CD4-positive, alpha-beta T cell treated with Interleukin-6 at 100 ng/mL for 8 hours (primary cell): ENCODE results near the gene CBX2.
"Not testable (repeated sequence)": the region's sequence is repeated elsewhere in the genome, so short reads cannot be mapped to it uniquely, and the experiment has no call there.

Experiments
- DNase-seq: peaks from one replicate; pipeline ENCODE4 v3.0.0-alpha.2; 2020; ENCODE audit warnings: mixed read lengths, low spot score

Gene CBX2

DNA sequence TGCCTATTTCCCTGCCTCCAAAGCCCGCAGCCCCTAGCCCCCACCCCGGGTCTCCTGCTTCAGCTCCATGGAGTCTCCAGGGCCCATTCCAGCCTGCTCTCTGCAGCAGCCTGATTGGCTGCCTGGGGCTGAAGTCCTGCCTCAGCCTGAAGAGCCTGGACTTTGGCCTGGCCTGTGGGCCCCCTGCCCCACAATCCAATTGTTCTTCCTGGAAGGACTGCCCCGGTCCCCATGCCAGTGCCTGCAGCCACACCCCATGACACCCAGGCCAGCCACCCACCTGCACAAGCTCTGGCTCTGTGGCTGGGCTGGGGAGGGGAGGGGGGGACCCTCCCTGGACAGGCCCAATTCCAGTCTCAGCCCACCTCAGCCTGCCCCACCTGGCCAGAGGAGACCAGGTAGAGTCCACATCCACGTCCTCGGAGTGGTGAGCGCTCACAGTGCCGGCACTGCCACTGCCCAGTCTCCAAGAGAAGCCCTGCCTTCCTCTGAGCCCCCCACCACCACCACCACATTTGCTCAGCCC is 34.9 kb upstream of the CBX2 start:
- no peak for DNase-seq

DNA sequence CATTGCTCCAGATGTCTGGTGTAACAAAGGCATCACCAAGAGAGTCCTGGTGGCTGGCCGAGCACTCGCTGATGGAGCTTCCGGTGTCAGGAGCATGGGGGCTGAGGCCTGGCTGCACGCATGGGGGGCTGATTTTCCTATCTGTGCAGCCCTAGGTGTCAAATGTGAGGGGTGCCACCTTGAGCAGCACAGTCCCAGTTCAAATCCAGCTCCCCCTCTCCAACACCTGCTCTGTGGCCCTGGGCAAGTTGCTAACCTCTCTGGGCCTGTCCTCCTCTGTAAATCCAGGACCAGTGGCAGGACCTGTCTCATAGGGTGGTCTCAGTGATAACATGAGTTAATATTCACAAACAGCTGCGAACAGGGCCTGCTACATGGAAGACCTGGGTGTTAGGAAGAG is 34.3 kb upstream of the CBX2 start:
- DNase-seq = no peak

DNA sequence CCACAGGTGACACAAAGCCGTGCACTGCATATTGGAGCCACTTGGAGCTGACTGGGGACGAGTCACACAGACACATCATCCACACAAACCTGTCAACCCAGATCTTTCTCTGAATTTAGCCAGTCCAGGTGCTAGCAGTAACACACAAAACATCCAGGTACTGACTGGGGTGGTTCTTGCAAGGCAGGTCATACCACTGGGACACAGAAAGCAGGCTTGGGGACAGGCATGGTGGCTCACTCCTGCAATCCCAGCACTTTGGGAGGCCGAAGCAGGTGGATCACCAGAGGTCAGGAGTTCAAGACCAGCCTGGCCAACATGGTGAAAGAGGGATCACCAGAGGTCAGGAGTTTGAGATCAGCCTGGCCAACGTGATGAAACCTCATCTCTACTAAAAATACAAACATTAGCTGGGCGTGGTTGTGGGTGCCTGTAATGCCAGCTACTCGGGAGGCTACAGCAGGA is 32.3 kb upstream of the CBX2 start:
- no peak for DNase-seq

DNA sequence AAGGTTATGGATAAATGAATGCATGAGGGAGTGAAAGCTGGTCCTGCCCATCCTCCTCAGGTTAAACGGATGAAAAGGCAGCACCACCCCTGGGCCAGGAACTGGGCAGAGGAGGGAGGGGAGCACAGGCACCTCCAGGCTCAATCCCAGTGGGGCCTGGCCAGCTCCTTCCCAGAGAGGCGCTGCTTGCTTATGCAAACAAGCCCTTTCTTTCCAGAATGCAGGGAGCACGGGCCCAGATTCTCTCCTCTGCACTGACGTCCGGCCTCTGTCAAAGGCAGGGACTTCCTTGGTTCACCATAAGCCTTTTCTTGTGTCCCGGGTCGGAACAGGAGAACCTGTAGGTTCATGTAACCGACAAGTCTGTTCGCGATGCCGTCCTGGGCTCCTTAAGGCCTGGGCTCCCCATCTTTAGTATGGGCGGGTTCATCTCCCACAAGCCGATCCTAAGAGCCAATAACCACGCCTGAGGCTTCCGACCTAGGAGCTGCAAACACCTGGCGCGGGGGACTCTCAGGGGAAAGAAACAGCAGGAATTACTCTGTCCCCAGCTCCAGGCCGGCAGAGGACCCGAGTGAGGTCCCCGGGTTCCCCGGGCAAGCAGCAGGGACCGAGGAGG is 30.9 kb upstream of the CBX2 start:
- no peak for DNase-seq

DNA sequence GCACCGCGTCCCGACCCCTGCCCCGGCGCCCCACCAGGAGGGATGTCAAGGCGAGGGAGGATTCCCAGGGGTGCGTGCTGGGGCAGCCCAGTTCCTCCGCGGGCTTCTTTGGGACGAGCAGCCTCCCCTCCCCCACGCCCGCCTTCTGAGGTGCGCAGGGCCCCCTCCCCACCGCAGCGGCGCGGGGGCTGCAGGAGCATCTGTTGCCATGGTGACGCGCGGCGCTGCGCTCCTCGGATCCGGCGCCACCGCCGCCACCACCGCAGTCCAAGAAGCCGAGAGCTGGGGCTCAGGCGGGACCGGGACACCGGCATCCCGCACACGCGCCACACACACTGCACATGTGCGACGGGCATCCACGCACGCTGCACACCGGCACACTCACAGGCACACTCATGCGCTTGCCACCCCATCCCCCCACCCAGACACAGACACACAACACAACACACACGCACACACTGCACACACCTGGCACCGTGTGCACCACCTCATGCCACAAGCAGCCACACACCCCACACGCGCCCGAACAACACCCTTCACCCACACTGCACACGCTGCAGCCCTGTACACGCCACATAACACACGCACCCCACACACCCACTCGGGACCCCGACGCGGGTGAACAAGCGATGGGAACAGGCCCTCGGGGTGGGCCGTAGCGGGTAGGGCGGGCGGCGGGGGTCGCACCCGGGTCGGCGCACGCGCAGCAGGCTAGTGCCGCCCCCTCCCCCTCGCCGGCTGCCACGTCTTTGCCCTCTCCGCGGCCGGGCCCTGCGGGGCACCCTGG is 30.2 kb upstream of the CBX2 start:
- DNase-seq = no peak

DNA sequence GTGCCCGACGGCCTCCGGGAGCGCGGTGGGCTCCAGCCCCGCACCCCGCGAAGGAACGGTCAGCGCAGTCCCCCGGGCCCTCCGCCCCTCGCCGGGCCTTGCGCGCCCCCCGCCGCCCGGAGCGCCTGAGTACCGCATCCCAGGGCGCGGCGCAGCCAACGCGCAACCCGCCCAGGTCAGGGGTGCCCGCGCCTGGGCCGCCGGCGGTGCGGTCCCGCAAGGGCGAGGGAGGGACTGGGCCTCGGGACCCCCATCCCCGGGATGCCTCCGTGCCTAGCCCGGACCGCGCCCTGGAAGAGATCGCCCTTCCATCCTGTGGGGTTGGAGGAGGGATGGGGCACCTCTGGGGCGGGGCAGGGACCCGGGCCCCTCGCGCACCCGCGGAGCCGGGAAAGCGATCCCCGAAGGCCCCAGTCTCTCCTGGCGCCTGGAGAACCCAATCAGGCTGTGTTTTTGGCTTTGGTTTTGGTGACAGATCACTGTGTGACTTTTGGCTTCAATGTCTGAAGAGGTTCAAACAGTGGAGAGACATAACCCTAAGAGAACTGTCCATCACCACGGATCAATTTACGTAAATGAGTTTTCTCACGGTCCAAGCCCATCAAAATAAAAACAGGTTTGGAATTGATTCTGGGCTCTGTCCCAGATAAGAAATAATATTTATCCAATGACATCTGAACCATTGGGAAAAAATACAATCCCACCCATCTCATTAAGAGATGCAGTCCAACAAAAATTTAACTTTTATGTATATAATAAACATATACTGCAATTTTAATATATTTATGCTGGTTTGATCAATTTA is 29.5 kb upstream of the CBX2 start:
- DNase-seq = no peak

DNA sequence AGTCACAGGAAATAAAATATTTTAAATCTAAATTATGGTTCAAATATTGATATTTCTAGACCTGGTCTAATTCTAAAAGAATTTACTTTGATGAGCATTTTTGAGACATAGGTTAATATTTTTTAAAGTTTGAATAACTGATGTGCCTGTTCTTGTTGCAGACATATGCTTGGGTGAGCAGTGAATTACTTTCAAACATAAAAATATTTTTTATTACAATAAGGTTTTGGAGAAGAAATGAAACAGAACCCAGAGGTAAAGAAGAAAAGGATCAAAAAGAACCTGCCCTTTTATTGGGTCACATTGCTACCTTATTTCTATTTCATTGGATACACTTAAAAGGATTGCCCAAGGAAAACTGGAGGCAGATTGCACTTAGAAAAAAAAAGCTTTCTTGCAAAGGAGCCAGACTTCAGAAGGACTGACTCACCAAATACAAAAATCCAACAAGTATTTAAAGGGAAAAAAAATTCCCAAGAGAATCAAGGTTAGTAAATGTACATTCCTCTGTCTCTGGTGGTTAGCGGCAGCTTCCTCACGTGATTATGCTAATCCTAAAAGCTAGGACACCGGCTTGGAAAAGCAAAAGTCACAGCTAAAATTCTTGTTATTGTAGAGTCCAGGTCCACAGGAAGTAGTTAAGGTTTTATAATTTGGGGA is 28.7 kb upstream of the CBX2 start:
- DNase-seq = no peak

DNA sequence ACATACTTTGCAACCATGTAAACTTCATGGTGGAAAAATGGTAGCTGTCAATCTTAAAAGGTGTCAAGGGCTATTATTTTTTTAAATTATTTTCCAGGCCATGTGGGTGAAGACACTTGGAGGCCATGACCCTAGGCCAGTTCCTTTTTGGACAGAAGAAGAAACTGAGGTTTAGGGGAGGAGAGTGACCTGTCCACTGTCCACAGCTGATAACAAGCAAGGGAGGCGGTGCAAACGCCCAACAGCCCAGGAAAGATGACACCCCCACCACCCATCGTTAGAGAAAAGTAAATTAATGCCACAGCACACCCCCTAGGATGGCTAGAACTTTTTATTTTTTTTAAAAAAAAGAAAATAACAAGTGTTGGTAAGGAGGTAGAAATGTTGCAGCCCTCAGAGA is 28.0 kb upstream of the CBX2 start:
- DNase-seq = no peak

DNA sequence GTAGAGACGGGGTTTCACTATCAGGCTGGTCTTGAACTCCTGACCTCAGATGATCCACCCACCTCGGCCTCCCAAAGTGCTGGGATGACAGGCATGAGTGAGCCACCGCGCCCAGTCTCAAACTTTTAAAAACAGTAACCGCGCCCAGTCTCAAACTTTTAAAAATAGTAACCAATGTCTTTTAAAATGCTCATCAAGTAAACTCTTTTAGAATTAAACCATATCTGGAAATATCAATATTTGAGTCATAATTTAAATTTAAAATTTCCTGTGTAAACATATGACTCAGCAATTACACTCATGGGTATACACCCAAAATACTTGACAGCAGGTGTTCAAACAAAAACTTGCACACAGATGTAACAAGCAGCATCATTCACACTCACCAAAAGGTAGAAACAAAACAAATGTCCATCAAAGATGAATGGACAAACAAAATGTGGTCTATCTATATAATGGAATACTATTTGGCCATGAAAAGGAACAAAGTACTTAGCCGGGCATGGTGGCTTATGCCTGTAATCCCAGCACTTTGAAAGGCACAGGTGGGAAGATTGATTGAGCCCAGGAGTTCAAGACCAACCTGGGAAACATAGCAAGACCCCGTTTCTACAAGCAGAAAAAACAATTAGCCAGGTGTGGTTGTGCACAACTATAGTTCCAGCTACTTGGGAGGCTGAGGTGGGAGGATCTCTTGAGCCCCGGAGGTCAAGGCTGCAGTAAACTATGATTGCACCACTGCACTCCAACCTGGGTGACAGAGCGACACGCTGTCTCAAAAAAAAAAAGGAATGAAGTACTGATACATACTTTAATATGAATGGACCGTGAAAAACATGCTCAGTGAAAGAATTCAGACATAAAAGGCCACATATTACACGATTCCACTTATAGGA is 27.1 kb upstream of the CBX2 start:
- no peak for DNase-seq

DNA sequence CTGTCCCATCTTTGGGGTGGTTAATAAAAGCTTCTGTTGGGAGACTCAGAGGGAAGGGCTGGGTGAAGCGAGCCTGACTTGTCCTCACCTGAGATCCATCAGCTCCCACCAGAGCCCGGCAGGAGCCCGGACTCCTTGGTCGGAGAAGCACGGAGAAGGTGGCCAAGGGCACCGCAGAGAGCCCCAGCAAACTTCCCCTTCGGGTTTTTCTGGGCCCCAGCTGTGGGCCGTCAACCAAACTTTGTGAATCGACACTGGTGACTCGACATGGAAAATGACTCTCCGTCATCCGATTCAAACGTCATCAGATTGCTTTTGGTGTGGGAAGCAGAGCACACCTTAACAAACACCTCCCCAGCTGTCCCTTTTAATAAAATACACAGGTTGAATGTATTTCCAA is 25.8 kb upstream of the CBX2 start:
- DNase-seq = no peak

DNA sequence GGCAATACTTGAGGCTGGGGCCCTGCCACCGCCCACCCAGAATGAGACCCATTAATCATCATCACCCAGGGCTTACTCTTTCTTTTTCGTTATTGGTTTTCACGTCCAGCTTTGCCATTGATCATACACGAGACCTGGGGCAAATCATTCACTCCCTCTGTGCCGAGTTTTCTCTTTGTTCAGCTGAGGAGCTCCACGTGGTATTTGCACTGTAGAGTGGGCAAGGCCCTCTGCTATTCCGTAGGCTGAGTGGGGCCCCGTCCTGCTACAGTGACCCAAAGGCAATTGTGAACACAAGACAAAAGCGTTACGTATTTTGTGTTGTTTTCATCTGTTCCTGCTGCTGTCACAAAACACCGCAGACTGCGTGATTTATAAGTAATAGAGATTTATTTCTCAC is 23.6 kb upstream of the CBX2 start:
- no peak for DNase-seq

DNA sequence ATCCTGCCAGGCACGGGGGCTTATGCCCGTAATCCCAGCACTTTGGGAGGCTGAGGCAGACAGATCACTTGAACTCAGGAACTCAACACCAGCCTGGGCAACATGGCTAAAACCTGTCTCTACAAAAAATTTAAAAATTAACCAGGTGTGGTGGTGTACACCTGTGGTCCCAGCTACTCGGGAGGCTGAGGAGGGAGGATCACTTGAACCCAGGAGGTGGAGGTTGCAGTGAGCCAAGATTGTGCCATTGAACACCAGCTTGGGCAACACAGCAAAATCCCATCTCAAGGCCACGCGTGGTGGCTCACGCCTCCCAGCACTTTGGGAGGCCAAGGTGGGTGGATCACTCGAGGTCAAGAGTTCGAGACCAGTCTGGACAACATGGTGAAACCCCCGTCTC is 23.0 kb upstream of the CBX2 start:
- DNase-seq = not testable (repeated sequence)

DNA sequence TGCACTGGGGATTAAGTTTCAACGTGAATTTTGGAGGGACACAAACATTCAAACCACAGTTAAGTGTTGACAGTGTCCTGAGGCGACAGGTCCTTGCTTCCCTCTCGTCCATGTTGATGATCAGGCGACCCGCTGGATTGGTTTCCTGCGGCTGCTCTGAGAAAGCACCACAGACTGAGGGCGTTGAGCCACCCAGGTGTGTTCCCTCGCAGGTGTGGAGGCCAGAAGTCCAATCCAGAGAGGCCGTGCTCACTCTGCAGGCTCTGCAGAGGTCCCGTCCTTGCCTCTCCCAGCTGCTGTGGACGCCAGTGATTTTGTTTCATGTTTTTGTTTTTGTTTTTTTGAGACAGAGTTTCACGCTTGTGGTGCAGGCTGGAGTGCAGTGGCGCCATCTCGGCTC is 22.4 kb upstream of the CBX2 start:
- no peak for DNase-seq

DNA sequence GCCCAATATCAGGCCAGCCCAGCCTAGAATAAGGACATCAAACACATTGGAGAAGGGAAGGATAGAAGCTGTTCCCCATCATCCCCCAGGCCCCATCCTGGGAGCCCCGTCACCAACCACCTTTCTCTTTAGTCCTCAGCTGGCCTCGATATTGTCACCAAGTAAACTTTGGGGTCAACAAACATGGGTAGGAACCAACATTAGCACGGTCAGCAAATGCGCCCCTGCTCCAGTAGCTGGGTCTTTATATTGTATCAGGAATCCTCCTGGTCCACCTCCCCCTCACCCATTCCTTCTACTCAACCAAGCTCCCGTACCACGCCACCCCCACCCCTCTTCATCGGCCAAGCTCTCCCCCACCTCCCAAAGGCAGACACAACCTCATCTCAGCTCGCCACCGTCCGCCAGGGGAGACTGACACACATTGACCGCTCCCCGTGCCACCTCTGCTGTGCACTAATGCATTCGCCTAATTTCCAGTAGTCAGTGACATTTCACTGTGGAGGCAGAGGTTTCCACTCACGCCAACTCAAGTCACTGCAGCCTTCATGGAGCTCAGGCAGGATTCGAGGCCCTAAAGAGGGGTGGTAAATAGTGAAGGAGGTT is 20.7 kb upstream of the CBX2 start:
- no peak for DNase-seq

DNA sequence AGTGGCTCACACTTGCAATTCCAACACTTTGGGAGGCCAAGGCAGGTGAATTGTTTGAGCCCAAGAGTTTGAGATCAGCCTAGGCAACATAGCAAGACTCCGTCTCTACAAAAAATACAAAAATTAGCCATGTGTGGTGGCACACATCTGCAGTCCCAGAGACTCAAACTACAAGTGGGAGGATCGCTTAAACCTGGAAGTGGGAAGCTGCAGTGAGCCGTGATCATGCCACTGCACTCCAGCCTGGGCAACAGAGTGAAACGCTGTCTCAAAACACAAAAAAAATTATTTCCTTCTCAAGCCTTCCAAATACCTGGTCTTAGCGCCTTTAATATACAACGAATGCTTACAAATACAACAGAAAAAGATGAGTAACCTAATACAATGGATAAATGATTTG is 19.7 kb upstream of the CBX2 start:
- DNase-seq = no peak

DNA sequence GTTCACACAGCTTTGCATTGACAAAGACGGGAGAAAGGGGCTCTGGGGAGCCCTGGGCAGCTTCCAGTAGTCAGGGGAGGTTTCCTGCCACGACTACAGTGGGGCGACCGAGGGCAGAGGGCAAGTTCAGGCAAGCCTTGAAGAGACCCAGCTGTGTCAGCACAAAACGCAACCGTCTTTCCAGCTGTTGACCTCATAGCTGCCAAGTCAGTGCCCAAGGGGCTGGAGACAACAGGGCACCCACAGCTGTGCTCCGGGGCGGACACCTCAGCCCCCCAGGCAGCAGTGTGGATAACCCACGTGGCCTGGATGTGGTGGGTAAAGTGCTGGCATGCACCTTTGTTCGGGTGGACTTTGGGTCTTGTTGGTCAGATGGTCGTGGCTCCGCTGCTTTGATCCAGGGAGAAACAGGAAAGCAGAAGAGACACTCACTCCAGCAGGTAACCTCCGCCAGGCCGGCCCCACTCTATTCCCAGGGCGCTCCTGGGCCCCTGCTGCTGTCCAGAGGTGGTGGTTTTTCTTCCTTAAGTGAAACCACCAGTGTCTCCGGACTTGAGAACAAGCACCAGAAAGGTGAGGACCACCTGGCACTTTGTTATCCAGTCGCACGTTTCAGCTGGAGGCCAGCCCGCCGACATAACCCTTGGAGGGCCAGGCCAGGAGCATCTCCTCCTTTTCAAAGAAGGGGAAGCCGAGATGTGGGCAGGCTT is 17.6 kb upstream of the CBX2 start:
- no peak for DNase-seq

DNA sequence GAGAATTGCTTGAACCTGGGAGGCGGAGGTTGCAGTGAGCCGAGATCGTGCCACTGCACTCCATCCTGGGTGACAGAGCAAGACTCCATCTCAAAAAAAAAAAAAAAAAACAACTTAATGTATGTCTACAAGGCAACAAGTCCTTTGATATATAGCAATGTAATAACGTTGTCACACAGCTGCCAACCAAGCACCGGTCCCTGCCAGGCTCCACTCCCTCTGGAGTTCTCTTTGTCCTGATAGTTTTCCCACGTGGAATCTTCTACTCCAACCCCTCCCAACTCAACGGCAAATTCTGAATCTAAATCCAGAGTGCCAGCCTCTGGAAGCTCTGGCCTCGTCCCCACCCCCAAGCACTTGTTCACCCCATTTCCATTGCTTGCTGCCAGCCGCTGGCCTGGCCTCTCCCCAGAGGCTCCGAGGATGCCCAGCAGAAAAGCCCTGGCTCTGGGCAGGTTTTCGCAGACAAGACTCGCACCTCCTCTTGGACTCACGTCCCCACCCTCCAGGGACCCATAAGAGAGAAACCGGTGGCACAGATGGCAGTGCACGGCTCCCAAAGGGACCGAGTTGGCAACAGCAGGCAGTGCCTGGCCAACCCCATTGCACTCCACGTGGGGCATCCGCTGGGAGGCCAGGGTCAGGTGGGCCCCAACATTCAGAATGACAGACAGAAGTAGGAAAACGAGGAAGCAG is 15.9 kb upstream of the CBX2 start:
- DNase-seq = no peak

DNA sequence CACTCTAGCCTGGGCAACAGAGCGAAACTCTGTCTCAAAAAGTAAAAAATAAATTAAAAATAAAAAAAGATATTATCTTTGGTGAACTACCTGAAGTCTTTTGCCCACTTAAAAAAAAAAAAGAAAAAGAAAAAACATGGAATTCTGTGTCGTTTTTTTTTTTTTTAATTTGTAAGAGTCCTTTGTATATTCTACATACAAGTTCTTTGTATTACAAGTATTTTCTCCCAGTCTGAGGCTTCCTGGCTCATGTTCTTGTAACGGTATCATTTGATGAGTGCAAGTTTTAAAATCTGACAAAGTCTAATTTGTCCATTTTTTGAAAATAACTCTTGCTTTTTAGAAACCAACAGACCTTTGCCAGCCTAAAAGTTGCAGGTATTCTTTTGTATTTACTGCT is 12.2 kb upstream of the CBX2 start:
- DNase-seq = no peak
